Mesenchymal stem cell (in vitro differentiated cells and primary cell): ENCODE results near the gene RGS1.

Source experiments
- DNase-seq: peaks from one replicate; pipeline ENCODE4 v3.0.0-alpha.2; 2013
- H2AFZ ChIP-seq: one replicate; pipeline ENCODE4 v1.6.1; 2013; ENCODE audit warnings: low read depth, mild to moderate bottlenecking, control low read depth, inconsistent platforms, low read length, moderate library complexity
- H2AK5ac ChIP-seq: 2 replicates; pipeline ENCODE4 v1.6.1; 2013; ENCODE audit warnings: low read length, moderate library complexity, mild to moderate bottlenecking, inconsistent platforms; ENCODE audit not compliant: severe bottlenecking
- H2BK120ac ChIP-seq: one replicate; pipeline ENCODE4 v1.6.1; 2013; ENCODE audit warnings: low read depth, mild to moderate bottlenecking, inconsistent platforms, low read length, moderate library complexity
- H2BK12ac ChIP-seq, 2 experiments: one replicate each; pipeline ENCODE4 v1.6.1; 2013; ENCODE audit warnings: inconsistent platforms in 2 of 2, low read length in 2 of 2, mild to moderate bottlenecking in 2 of 2, moderate library complexity in 2 of 2, control low read depth in 1 of 2
- H2BK15ac ChIP-seq: one replicate; pipeline ENCODE4 v1.6.1; 2013; ENCODE audit warnings: mild to moderate bottlenecking, low read depth, inconsistent platforms; ENCODE audit not compliant: poor library complexity, severe bottlenecking
- H2BK5ac ChIP-seq: 2 replicates; pipeline ENCODE4 v1.6.1; 2013; ENCODE audit warnings: low read depth, mild to moderate bottlenecking, low read length, control low read depth, inconsistent platforms; ENCODE audit not compliant: poor library complexity, severe bottlenecking
- H3K14ac ChIP-seq, 2 experiments: one replicate each; pipeline ENCODE4 v1.6.1; 2013; ENCODE audit warnings: inconsistent platforms in 2 of 2, low read length in 2 of 2, control low read depth in 1 of 2, mild to moderate bottlenecking in 1 of 2, moderate library complexity in 1 of 2
- H3K18ac ChIP-seq, 2 experiments: one replicate each; pipeline ENCODE4 v1.6.1; 2013; ENCODE audit warnings: inconsistent platforms in 2 of 2, low read length in 2 of 2, control low read depth in 1 of 2, low read depth in 1 of 2, mild to moderate bottlenecking in 1 of 2
- H3K23ac ChIP-seq, 2 experiments: one replicate each; pipeline ENCODE4 v1.6.1; 2013; ENCODE audit warnings: inconsistent platforms in 2 of 2, low read length in 2 of 2, mild to moderate bottlenecking in 2 of 2, moderate library complexity in 2 of 2, control low read depth in 1 of 2
- H3K27ac ChIP-seq: 2 replicates; pipeline ENCODE4 v1.5.1; 2013; ENCODE audit warnings: mild to moderate bottlenecking, moderate library complexity, low read length, control low read depth, inconsistent platforms; ENCODE audit not compliant: poor library complexity, severe bottlenecking
- H3K27me3 ChIP-seq, 2 experiments: 2 replicates each; pipeline versions ENCODE4 v1.6.1 to v1.7.0; 2013; ENCODE audit warnings: low read length in 2 of 2, mild to moderate bottlenecking in 2 of 2, moderate library complexity in 2 of 2, control low read depth in 1 of 2, inconsistent platforms in 1 of 2; ENCODE audit not compliant: control insufficient read depth in 1 of 2, insufficient read depth in 1 of 2
- H3K36me3 ChIP-seq, 2 experiments: 2 replicates each; pipeline versions ENCODE4 v1.6.1 to v1.7.0; 2013; ENCODE audit warnings: low read length in 2 of 2, control low read depth in 1 of 2, inconsistent platforms in 1 of 2, low read depth in 1 of 2, mild to moderate bottlenecking in 1 of 2; ENCODE audit not compliant: insufficient read depth in 2 of 2, control insufficient read depth in 1 of 2
- H3K4ac ChIP-seq, 2 experiments: one replicate each; pipeline ENCODE4 v1.6.1; 2013; ENCODE audit warnings: inconsistent platforms in 2 of 2, low read length in 2 of 2, mild to moderate bottlenecking in 2 of 2, moderate library complexity in 2 of 2, control low read depth in 1 of 2, low read depth in 1 of 2
- H3K4me1 ChIP-seq: 2 replicates; pipeline ENCODE4 v1.6.1; 2013; ENCODE audit warnings: low read depth, low read length, control low read depth; ENCODE audit not compliant: control insufficient read depth, insufficient read depth
- H3K4me2 ChIP-seq: 2 replicates; pipeline ENCODE4 v1.6.1; 2013; ENCODE audit warnings: low read length, mild to moderate bottlenecking, inconsistent platforms; ENCODE audit not compliant: poor library complexity, severe bottlenecking
- H3K4me3 ChIP-seq, 2 experiments: 2 replicates each; pipeline versions ENCODE4 v1.5.1 to v1.7.0; 2013; ENCODE audit warnings: low read length in 2 of 2, mild to moderate bottlenecking in 2 of 2, control low read depth in 1 of 2, low read depth in 1 of 2; ENCODE audit not compliant: insufficient read depth in 1 of 2
- H3K79me1 ChIP-seq: replicated peaks from 2 replicates; pipeline ENCODE4 v1.6.1; 2013; ENCODE audit warnings: mild to moderate bottlenecking, control low read depth, low read length, inconsistent platforms; ENCODE audit not compliant: poor library complexity, severe bottlenecking
- H3K9ac ChIP-seq: 2 replicates; pipeline ENCODE4 v1.7.0; 2013; ENCODE audit warnings: mild to moderate bottlenecking, low read length, moderate library complexity
- H3K9me3 ChIP-seq: 2 replicates; pipeline ENCODE4 v1.7.0; 2013; ENCODE audit warnings: mild to moderate bottlenecking, low read length; ENCODE audit not compliant: control insufficient read depth
- H4K8ac ChIP-seq: one replicate; pipeline ENCODE4 v1.6.1; 2013; ENCODE audit warnings: inconsistent platforms, mild to moderate bottlenecking, low read length, moderate library complexity
- H4K91ac ChIP-seq: one replicate; pipeline ENCODE4 v1.6.1; 2013; ENCODE audit warnings: mild to moderate bottlenecking, low read length, inconsistent platforms
- WGBS: methylation state at CpG from one replicate; pipeline ENCODE4 v1.1.7; 2013; ENCODE audit warnings: mixed read lengths; 5-methylcytosine and 5-hydroxymethylcytosine counted together

Gene RGS1

GRCh38 chr1:192535916-192536664, 39.5 kb upstream of the RGS1 start:
- WGBS, result 100% methylated on average over 1 of the region's 3 CpGs
- Histone ChIP-seq H2BK12ac (no peak overlapping the region), H2BK5ac (no peak overlapping the region), H2AFZ (no peak overlapping the region), H3K9me3 (no peaks in the 10 kb centered on the region), H3K4me1 (no peaks in the 10 kb centered on the region), H3K9ac (no peak overlapping the region), H3K18ac (peak overlapping the region in 1 of 2 experiments; percentile 24), H3K4ac (no peak overlapping the region), H4K91ac (no peak overlapping the region), H2BK15ac (no peak overlapping the region), H2BK120ac (no peak overlapping the region), H3K36me3 (no peaks in the 10 kb centered on the region), H3K23ac (no peak overlapping the region), H3K27ac (no peak overlapping the region), H4K8ac (no peak overlapping the region), H3K27me3 (no peaks in the 10 kb centered on the region), H3K14ac (no peak overlapping the region), H3K79me1 (no peaks in the 10 kb centered on the region), H2AK5ac (no peak overlapping the region), H3K4me3 (no peak overlapping the region), H3K4me2 (no peak overlapping the region)
- no peak for DNase-seq

GRCh38 chr1:192538407-192539296, 36.9 kb upstream of the RGS1 start:
- H2BK12ac ChIP-seq, result no peak overlapping the region
- no peaks in the 10 kb centered on the region for H3K4me1 ChIP-seq
- no peak overlapping the region for H3K4me3 ChIP-seq
- no peaks in the 10 kb centered on the region for H3K27me3 ChIP-seq
- peak overlapping the region; percentile 93 for H3K27ac ChIP-seq
- no peak overlapping the region for H3K4ac ChIP-seq
- H2BK15ac ChIP-seq, result no peak overlapping the region
- no peak overlapping the region for H2BK5ac ChIP-seq
- WGBS, result 32% methylated on average over 2 of the region's 3 CpGs
- H3K79me1 ChIP-seq, result no peaks in the 10 kb centered on the region
- no peak overlapping the region for H3K23ac ChIP-seq
- peak overlapping the region; percentile 85 for H2BK120ac ChIP-seq
- H3K4me2 ChIP-seq, result no peak overlapping the region
- peak; percentile 68 for DNase-seq
- no peak overlapping the region for H4K91ac ChIP-seq
- H4K8ac ChIP-seq, result no peak overlapping the region
- H2AFZ ChIP-seq, result no peak overlapping the region
- H3K36me3 ChIP-seq, result no peaks in the 10 kb centered on the region
- peak overlapping the region; percentile 96 for H3K9ac ChIP-seq
- H2AK5ac ChIP-seq, result no peak overlapping the region
- H3K14ac ChIP-seq, result no peak overlapping the region
- no peaks in the 10 kb centered on the region for H3K9me3 ChIP-seq
- H3K18ac ChIP-seq, result no peak overlapping the region

GRCh38 chr1:192539297-192540092, 36.1 kb upstream of the RGS1 start:
- no peak overlapping the region for H2BK5ac ChIP-seq
- no peak overlapping the region for H4K8ac ChIP-seq
- no peak overlapping the region for H4K91ac ChIP-seq
- peak overlapping the region; percentile 85 for H2BK120ac ChIP-seq
- peak overlapping the region; percentile 51 to 87 for H3K4ac ChIP-seq
- no peaks in the 10 kb centered on the region for H3K79me1 ChIP-seq
- no peak overlapping the region for H3K14ac ChIP-seq
- no peak overlapping the region for H2AFZ ChIP-seq
- WGBS, result 37% methylated on average over 4 of the region's 4 CpGs
- peak; percentile 98 for DNase-seq
- no peak overlapping the region for H2AK5ac ChIP-seq
- H3K4me2 ChIP-seq, result no peak overlapping the region
- peak overlapping the region in 1 of 2 experiments; percentile 75 for H3K18ac ChIP-seq
- no peak overlapping the region for H2BK15ac ChIP-seq
- H3K9me3 ChIP-seq, result no peaks in the 10 kb centered on the region
- peak overlapping the region; percentile 93 for H3K27ac ChIP-seq
- no peak overlapping the region for H3K4me3 ChIP-seq
- peak overlapping the region in 1 of 2 experiments; percentile 66 for H2BK12ac ChIP-seq
- no peaks in the 10 kb centered on the region for H3K4me1 ChIP-seq
- no peak overlapping the region for H3K23ac ChIP-seq
- peak overlapping the region; percentile 96 for H3K9ac ChIP-seq
- H3K27me3 ChIP-seq, result no peaks in the 10 kb centered on the region
- H3K36me3 ChIP-seq, result no peaks in the 10 kb centered on the region
